C4-2B (cell line): Measurements from ENCODE around the gene GRB14.

Experiments used
- CTCF ChIP-seq: fragments of 450-650 bp; conservative IDR thresholded peaks from 2 replicates; pipeline ENCODE4 v1.5.1; 2017; ENCODE audit warnings: mild to moderate bottlenecking
- ZFX ChIP-seq: fragments of 450-650 bp; IDR thresholded peaks from 2 replicates; pipeline ENCODE4 v1.6.1; 2017

- no peak for TF ChIP-seq CTCF
- no peak for TF ChIP-seq ZFX
Observed at GRCh38 chr2:164568317-164568716, 53.0 kb downstream of the GRB14 start.
